Measurements from ENCODE around the gene PHC2.

DNA sequence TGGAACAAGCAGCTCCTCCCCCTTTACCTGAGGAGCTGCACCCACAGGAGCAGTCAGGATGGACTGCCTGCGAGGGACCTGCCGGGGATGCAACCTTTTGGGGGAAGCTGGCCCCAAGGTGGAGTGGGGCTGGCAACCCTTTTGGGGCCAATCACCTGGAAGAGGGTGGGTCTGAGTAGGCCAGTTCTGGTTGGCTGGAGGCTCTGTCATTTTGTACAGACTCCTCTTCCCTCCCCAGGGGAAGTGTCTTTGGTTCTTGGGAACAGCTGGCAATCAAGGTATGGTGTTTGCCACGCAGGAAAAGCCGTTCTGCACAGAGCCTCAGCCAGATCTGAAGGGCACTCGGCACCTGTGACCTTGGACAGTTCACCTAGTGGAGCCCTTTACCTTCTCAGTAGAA is 109.7 kb downstream of the PHC2 start:
- TF ChIP-seq, protein P1, sequence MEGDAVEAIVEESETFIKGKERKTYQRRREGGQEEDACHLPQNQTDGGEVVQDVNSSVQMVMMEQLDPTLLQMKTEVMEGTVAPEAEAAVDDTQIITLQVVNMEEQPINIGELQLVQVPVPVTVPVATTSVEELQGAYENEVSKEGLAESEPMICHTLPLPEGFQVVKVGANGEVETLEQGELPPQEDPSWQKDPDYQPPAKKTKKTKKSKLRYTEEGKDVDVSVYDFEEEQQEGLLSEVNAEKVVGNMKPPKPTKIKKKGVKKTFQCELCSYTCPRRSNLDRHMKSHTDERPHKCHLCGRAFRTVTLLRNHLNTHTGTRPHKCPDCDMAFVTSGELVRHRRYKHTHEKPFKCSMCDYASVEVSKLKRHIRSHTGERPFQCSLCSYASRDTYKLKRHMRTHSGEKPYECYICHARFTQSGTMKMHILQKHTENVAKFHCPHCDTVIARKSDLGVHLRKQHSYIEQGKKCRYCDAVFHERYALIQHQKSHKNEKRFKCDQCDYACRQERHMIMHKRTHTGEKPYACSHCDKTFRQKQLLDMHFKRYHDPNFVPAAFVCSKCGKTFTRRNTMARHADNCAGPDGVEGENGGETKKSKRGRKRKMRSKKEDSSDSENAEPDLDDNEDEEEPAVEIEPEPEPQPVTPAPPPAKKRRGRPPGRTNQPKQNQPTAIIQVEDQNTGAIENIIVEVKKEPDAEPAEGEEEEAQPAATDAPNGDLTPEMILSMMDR (IDR thresholded peaks at IDR 0.05): no peak
- no peak for TF ChIP-seq EZH2 (IDR thresholded peaks at IDR 0.05)
